Tibial nerve (tissue), 4 donors: ENCODE results near the gene GABRB2. TPM values are rescaled to one million over a fixed set of nuclear protein-coding genes. Genes with fewer than 3 reads are reported as not detected.

ENCODE experiments used
- DNase-seq, 2 donors: peaks; one replicate each; pipeline ENCODE4 v3.0.0-alpha.2; 2019; ENCODE audit warnings: low spot score in 2 of 2
- H3K27ac ChIP-seq, 4 donors: fragments of 200-600 bp; sonication (generic) in 3 of 4; one replicate each; pipeline ENCODE4 v1.5.1; 2017 to 2019; ENCODE audit warnings: mild to moderate bottlenecking in 1 of 4
- H3K27me3 ChIP-seq, 2 donors: fragments of 200-600 bp; sonication (generic) in 1 of 2; one replicate each; pipeline versions ENCODE4 v1.5.1 to v1.6.0; 2017 to 2019
- H3K36me3 ChIP-seq, 3 donors: fragments of 200-600 bp; sonication (generic); one replicate each; pipeline ENCODE4 v1.5.1; 2018 to 2019
- H3K4me1 ChIP-seq, 4 donors: fragments of 200-600 bp; sonication (generic) in 3 of 4; one replicate each; pipeline ENCODE4 v1.5.1; 2017 to 2019
- H3K4me3 ChIP-seq, 4 donors: fragments of 200-600 bp; sonication (generic) in 3 of 4; one replicate each; pipeline ENCODE4 v1.5.1; 2017 to 2019; ENCODE audit warnings: mild to moderate bottlenecking in 1 of 4, moderate library complexity in 1 of 4
- H3K9me3 ChIP-seq, 4 donors: fragments of 200-600 bp; sonication (generic) in 3 of 4; one replicate each; pipeline ENCODE4 v1.5.1; 2017 to 2019
- CTCF ChIP-seq, 5 experiments: fragments of 200-600 bp in 3 of 5; fragments of 450-650 bp in 2 of 5; sonication (generic) in 3 of 5; IDR thresholded peaks; one replicate each; pipeline ENCODE4 v1.5.1; 2016 to 2019; ENCODE audit warnings: antibody characterized with exemption in 5 of 5, mild to moderate bottlenecking in 3 of 5, moderate library complexity in 2 of 5
- EP300 ChIP-seq, 2 donors: sonication (generic); formaldehyde crosslinking; IDR thresholded peaks; one replicate each; pipeline ENCODE4 v1.6.1; 2017; ENCODE audit warnings: antibody characterized with exemption in 2 of 2, mild to moderate bottlenecking in 1 of 2
- POLR2A ChIP-seq, 2 donors: fragments of 450-650 bp; IDR thresholded peaks; one replicate each; pipeline ENCODE4 v1.6.1; 2017; ENCODE audit warnings: antibody characterized with exemption in 2 of 2, mild to moderate bottlenecking in 2 of 2, moderate library complexity in 2 of 2
- WGBS, 2 donors: methylation state at CpG; one replicate each; pipeline ENCODE4 v1.1.5; 2018; 5-methylcytosine and 5-hydroxymethylcytosine counted together
- total RNA-seq, 4 donors: library from RNA; depleted of rRNA; stranded (reverse); fragments of >200 nt; gene quantifications; one replicate each; pipeline ENCODE4 v1.1.0, GENCODE V29; 2016

Gene GABRB2
- total RNA-seq, 4 donors from 2014 or later, result 0.39 to 3.9 (median 3.0) TPM

DNA sequence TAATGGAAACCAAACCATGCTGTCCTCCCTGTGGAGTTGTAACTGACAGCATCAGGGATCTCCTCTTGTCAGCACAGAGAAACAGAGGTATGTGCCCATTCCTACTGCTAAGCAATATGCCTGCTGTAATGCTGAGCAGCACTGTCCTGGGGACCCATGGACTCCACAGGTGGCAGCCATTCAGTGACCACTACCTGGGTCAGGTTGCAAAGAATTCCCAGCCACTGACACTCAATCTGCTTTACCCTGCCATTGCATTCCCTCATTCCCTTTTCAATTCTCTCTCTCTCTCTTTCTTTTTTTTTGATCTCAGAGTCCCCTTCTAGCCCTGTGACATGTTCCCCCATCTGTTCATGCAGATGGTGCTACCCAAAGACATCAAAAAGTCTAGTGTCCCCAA is 104.1 kb downstream of the GABRB2 start:
- Histone ChIP-seq H3K4me1 (no peaks in the 10 kb centered on the region), H3K36me3 (no peaks in the 10 kb centered on the region), H3K27ac (no peak overlapping the region), H3K27me3 (no peaks in the 10 kb centered on the region), H3K4me3 (no peak overlapping the region), H3K9me3 (peaks cover 0 to 11% (median 0%) of the 10 kb centered on the region in 4 donors)
- no peak for TF ChIP-seq POLR2A (IDR thresholded peaks at IDR 0.05)
- no peak for TF ChIP-seq CTCF (IDR thresholded peaks at IDR 0.05)
- no peak for TF ChIP-seq EP300 (IDR thresholded peaks at IDR 0.05)
- DNase-seq, result no peak

GRCh38 chr5:161432798-161433197 is 113.7 kb downstream of the GABRB2 start:
- 47 to 74% methylated on average over 2 of the region's 2 CpGs for WGBS, 2 donors
- no peak for TF ChIP-seq CTCF (IDR thresholded peaks at IDR 0.05)
- no peak for TF ChIP-seq POLR2A (IDR thresholded peaks at IDR 0.05)
- no peak for TF ChIP-seq EP300 (IDR thresholded peaks at IDR 0.05)
- H3K4me3 ChIP-seq, result no peak overlapping the region
- DNase-seq, result no peak
- no peaks in the 10 kb centered on the region for H3K27me3 ChIP-seq
- H3K4me1 ChIP-seq, result no peaks in the 10 kb centered on the region
- no peak overlapping the region for H3K27ac ChIP-seq
- H3K36me3 ChIP-seq, result no peaks in the 10 kb centered on the region
- no peaks in the 10 kb centered on the region for H3K9me3 ChIP-seq

GRCh38 chr5:161431963-161432362 is 114.6 kb downstream of the GABRB2 start:
- Histone ChIP-seq H3K36me3 (no peaks in the 10 kb centered on the region), H3K27ac (no peak overlapping the region), H3K9me3 (no peaks in the 10 kb centered on the region), H3K4me3 (no peak overlapping the region), H3K4me1 (no peaks in the 10 kb centered on the region), H3K27me3 (no peaks in the 10 kb centered on the region)
- TF ChIP-seq POLR2A (IDR thresholded peaks at IDR 0.05) (no peak), EP300 (IDR thresholded peaks at IDR 0.05) (no peak), CTCF (IDR thresholded peaks at IDR 0.05) (no peak)
- no peak for DNase-seq
- whole genome bisulfite sequencing, 2 donors, result 83 to 94% methylated on average over 1 of the region's 1 CpG

GRCh38 chr5:161421067-161421466 is 125.5 kb downstream of the GABRB2 start:
- no peaks in the 10 kb centered on the region for H3K36me3 ChIP-seq
- no peaks in the 10 kb centered on the region for H3K27me3 ChIP-seq
- H3K9me3 ChIP-seq, result peaks cover 0 to 5% (median 0%) of the 10 kb centered on the region in 4 donors
- DNase-seq, result no peak
- H3K4me3 ChIP-seq, result no peak overlapping the region
- no peak overlapping the region for H3K27ac ChIP-seq
- WGBS, 2 donors, result 48% methylated on average over 4 of the region's 4 CpGs
- TF ChIP-seq CTCF (IDR thresholded peaks at IDR 0.05) (no peak), EP300 (IDR thresholded peaks at IDR 0.05) (no peak), POLR2A (IDR thresholded peaks at IDR 0.05) (no peak)
- H3K4me1 ChIP-seq, result no peaks in the 10 kb centered on the region

DNA sequence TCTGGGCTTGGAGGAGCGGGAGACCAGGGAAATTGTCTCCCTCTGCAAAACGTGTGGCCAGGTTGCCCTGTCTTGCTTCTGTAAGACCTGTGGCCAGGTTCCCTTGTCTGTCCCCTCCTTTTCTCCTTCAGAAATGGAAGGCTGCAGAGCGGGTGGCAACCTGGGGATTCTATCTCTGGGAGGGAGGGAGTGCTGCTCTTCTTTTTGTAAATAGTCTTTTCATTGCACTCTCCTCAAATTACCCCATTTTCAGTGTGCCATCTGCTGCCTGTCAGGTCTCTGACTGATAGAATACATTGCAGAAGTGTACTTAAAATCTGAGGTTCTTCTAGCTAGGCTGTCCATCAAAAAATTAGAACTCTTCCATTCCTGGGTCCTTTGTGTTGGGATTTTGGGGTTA is 126.0 kb downstream of the GABRB2 start:
- H3K4me1 ChIP-seq, result no peaks in the 10 kb centered on the region
- no peaks in the 10 kb centered on the region for H3K36me3 ChIP-seq
- no peaks in the 10 kb centered on the region for H3K27me3 ChIP-seq
- peaks cover 0 to 5% (median 0%) of the 10 kb centered on the region in 4 donors for H3K9me3 ChIP-seq
- TF ChIP-seq POLR2A (IDR thresholded peaks at IDR 0.05) (no peak), CTCF (IDR thresholded peaks at IDR 0.05) (no peak), EP300 (IDR thresholded peaks at IDR 0.05) (no peak)
- H3K27ac ChIP-seq, result no peak overlapping the region
- no peak overlapping the region for H3K4me3 ChIP-seq
- WGBS, 2 donors, result 68 to 69% methylated on average over 3 of the region's 3 CpGs
- no peak for DNase-seq
